Central memory CD8-positive, alpha-beta T cell (primary cell): Measurements from ENCODE around the gene MCOLN2.

Source experiments
- ATAC-seq: fragments of 150-1000 bp; cut with Tn5 transposase; replicated peaks from 2 replicates; pipeline ENCODE4 v1.10.0; 2022; ENCODE audit warnings: mild to moderate bottlenecking, moderate FRiP score, moderate number of reproducible peaks; ENCODE audit not compliant: poor library complexity, severe bottlenecking; ENCODE audit errors: extremely low read depth
- DNase-seq, 2 donors: peaks; one replicate each; pipeline ENCODE4 v3.0.0; 2021; ENCODE audit warnings: low spot score in 2 of 2
- H3K27ac Mint-ChIP-seq: one replicate; pipeline ENCODE4 v1.8.0; 2022; ENCODE audit warnings: low read depth, mild to moderate bottlenecking, moderate library complexity, mixed read lengths
- H3K27me3 Mint-ChIP-seq: one replicate; pipeline ENCODE4 v1.8.0; 2022; ENCODE audit warnings: mixed read lengths
- H3K36me3 Mint-ChIP-seq: one replicate; pipeline ENCODE4 v1.8.0; 2022; ENCODE audit warnings: mild to moderate bottlenecking, moderate library complexity, mixed read lengths; ENCODE audit not compliant: insufficient read depth
- H3K4me1 Mint-ChIP-seq: one replicate; pipeline ENCODE4 v1.8.0; 2022; ENCODE audit warnings: mixed read lengths
- H3K4me3 Mint-ChIP-seq: one replicate; pipeline ENCODE4 v1.8.0; 2022; ENCODE audit warnings: mild to moderate bottlenecking, moderate library complexity, mixed read lengths
- H3K9me3 Mint-ChIP-seq: one replicate; pipeline ENCODE4 v1.8.0; 2022; ENCODE audit warnings: mixed read lengths

The MCOLN2 gene

DNA sequence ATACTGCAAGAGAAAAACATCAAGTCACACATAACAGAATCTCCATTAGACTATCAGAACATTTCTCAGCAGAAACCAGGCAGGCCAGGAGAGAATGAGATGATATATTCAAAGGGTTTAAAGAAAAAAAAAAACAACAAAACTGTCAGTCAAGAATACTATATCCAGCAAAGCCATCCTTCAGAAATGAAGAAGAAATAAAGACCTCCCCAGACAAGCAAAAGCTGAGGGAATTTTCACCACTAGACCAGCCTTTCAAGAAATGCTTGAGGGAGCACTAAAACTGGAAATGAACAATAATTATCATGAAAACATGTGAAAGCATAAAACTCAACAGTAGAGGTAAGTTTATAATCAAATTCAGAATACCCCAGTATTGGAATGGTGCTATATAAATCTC, 47.2 kb downstream of the MCOLN2 start:
- Mint-ChIP-seq H3K27ac (peak overlapping the region; percentile 29), H3K4me1 (peaks cover 12% of the 10 kb centered on the region), H3K36me3 (peaks cover 22% of the 10 kb centered on the region), H3K9me3 (no peaks in the 10 kb centered on the region), H3K27me3 (no peaks in the 10 kb centered on the region), H3K4me3 (no peak overlapping the region)
- ATAC-seq (no peak), DNase-seq (no peak)

- Mint-ChIP-seq H3K27me3 (no peaks in the 10 kb centered on the region), H3K4me3 (no peak overlapping the region), H3K27ac (no peak overlapping the region), H3K36me3 (peaks cover 16% of the 10 kb centered on the region), H3K4me1 (peaks cover 12% of the 10 kb centered on the region), H3K9me3 (no peaks in the 10 kb centered on the region)
- ATAC-seq = no peak
- DNase-seq = no peak
These were observed 49.1 kb downstream of the MCOLN2 start for GRCh38 chr1:84947536-84948410.

DNA sequence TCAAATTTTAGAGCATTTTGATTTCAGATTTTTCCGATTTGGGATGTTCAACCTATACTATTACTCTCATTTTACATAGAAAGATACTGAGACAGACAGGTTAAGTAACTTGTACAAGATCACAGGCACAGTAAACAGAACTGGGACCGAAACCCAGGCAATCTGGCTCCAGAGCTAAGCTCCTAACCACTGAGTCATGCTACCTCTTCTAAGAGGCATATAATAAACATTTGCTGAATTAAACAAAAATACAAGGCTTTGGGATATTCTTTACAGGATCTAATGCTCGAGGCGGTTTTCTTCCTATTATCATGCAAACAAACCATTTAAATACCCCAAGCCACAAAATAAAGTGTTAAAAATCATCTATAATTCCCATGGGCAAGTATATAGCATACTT, 50.3 kb downstream of the MCOLN2 start:
- ATAC-seq = no peak
- no peak for DNase-seq

DNA sequence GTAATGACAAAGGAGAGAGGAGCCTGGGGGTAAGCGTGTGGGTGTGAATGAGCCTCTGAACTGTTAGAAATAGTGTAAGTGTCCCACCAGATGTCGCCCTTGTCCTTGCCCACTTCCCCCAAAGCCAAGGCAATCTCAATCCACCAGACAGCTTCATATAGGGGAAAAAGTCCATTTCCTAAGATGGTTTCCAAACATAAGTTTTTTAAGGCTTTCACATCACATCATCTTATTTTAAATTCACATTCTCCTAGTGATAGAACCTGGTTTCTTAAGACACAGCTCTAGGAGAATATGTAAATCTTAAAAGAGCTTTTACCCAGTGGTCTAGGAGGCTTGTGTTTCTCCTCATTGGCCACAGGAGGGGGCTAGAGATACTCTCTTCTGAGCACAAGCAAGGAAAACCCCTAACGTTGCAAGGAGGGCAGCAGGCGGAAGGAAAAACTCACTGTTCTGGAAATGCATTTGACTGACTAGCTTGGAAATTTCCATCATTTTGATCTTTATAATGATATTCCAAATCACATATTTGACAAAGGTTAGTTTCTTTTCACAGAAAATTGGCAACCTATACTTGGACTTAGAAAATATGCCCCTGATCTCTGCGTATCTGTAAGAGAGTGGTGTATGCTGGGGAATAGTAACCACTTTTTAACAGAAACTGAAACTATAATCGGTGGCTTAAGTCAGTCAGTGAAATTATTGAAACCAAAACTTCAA, 52.0 kb downstream of the MCOLN2 start:
- H3K36me3 Mint-ChIP-seq = peaks cover 13% of the 10 kb centered on the region
- no peaks in the 10 kb centered on the region for H3K27me3 Mint-ChIP-seq
- H3K9me3 Mint-ChIP-seq = no peaks in the 10 kb centered on the region
- ATAC-seq = peak; percentile 87
- peak; percentile 46 to 77 for DNase-seq
- H3K4me1 Mint-ChIP-seq = peaks cover 12% of the 10 kb centered on the region
- peak overlapping the region; percentile 76 for H3K4me3 Mint-ChIP-seq
- peak overlapping the region; percentile 93 for H3K27ac Mint-ChIP-seq

More for the DNA sequence above, 50.3 kb downstream of the MCOLN2 start:
- Mint-ChIP-seq H3K4me1 (peaks cover 12% of the 10 kb centered on the region), H3K36me3 (peaks cover 14% of the 10 kb centered on the region), H3K27ac (peak overlapping the region; percentile 93), H3K4me3 (no peak overlapping the region), H3K27me3 (no peaks in the 10 kb centered on the region), H3K9me3 (no peaks in the 10 kb centered on the region)

GRCh38 chr1:84941843-84942242, 55.1 kb downstream of the MCOLN2 start:
- DNase-seq = no peak
- Mint-ChIP-seq H3K9me3 (no peaks in the 10 kb centered on the region), H3K27ac (no peak overlapping the region), H3K4me1 (peaks cover 6% of the 10 kb centered on the region), H3K27me3 (no peaks in the 10 kb centered on the region), H3K4me3 (no peak overlapping the region), H3K36me3 (peaks cover 18% of the 10 kb centered on the region)
- ATAC-seq = no peak

- DNase-seq = no peak
- Mint-ChIP-seq H3K27ac (no peak overlapping the region), H3K4me3 (no peak overlapping the region), H3K36me3 (peaks cover 16% of the 10 kb centered on the region), H3K4me1 (peaks cover 6% of the 10 kb centered on the region), H3K27me3 (no peaks in the 10 kb centered on the region), H3K9me3 (no peaks in the 10 kb centered on the region)
- ATAC-seq = no peak
These were observed 56.4 kb downstream of the MCOLN2 start for GRCh38 chr1:84940481-84940880.

DNA sequence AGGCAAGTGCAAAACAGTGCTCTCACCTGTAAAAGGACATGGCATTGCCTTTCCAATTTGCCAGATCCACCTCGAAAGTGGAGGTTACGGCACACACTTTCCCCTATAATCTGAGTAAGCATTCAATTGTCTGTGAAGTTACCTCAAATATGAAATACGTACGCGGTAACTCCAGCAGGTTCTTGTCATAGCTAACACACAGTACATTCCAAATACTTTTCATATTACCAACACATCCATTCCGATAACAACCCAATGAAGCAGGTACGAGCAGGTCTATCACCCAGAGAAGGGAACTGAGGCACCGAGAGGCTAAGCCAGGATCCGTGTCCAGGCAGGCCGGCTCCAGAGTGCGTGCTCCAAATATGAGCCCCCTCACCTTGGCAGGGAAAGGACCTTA, 57.2 kb downstream of the MCOLN2 start:
- H3K27me3 Mint-ChIP-seq = no peaks in the 10 kb centered on the region
- H3K36me3 Mint-ChIP-seq = peaks cover 11% of the 10 kb centered on the region
- H3K9me3 Mint-ChIP-seq = no peaks in the 10 kb centered on the region
- no peak overlapping the region for H3K4me3 Mint-ChIP-seq
- DNase-seq (no peak), ATAC-seq (no peak)
- H3K27ac Mint-ChIP-seq = no peak overlapping the region
- peaks cover 6% of the 10 kb centered on the region for H3K4me1 Mint-ChIP-seq

- H3K4me1 Mint-ChIP-seq = peaks cover 6% of the 10 kb centered on the region
- no peak overlapping the region for H3K4me3 Mint-ChIP-seq
- H3K9me3 Mint-ChIP-seq = no peaks in the 10 kb centered on the region
- no peak for ATAC-seq
- H3K36me3 Mint-ChIP-seq = peaks cover 11% of the 10 kb centered on the region
- H3K27ac Mint-ChIP-seq = no peak overlapping the region
- no peak for DNase-seq
- H3K27me3 Mint-ChIP-seq = no peaks in the 10 kb centered on the region
These were observed 57.8 kb downstream of the MCOLN2 start for GRCh38 chr1:84939151-84939550.

- Mint-ChIP-seq H3K4me3 (no peak overlapping the region), H3K27ac (no peak overlapping the region), H3K4me1 (peaks cover 6% of the 10 kb centered on the region), H3K36me3 (peaks cover 11% of the 10 kb centered on the region), H3K9me3 (no peaks in the 10 kb centered on the region), H3K27me3 (no peaks in the 10 kb centered on the region)
- no peak for ATAC-seq
- peak; percentile 17 to 24 for DNase-seq
These were observed 60.6 kb downstream of the MCOLN2 start for GRCh38 chr1:84936116-84936810.

GRCh38 chr1:84933011-84933611, 63.8 kb downstream of the MCOLN2 start:
- H3K36me3 Mint-ChIP-seq = peaks cover 11% of the 10 kb centered on the region
- H3K4me3 Mint-ChIP-seq = no peak overlapping the region
- H3K4me1 Mint-ChIP-seq = peaks cover 6% of the 10 kb centered on the region
- no peak overlapping the region for H3K27ac Mint-ChIP-seq
- H3K27me3 Mint-ChIP-seq = no peaks in the 10 kb centered on the region
- no peak for ATAC-seq
- H3K9me3 Mint-ChIP-seq = no peaks in the 10 kb centered on the region
- no peak for DNase-seq

GRCh38 chr1:84930831-84931230, 66.1 kb downstream of the MCOLN2 start:
- Mint-ChIP-seq H3K9me3 (no peaks in the 10 kb centered on the region), H3K27ac (no peak overlapping the region), H3K36me3 (peaks cover 11% of the 10 kb centered on the region), H3K4me1 (no peaks in the 10 kb centered on the region), H3K4me3 (no peak overlapping the region), H3K27me3 (no peaks in the 10 kb centered on the region)
- ATAC-seq (no peak), DNase-seq (no peak)

DNA sequence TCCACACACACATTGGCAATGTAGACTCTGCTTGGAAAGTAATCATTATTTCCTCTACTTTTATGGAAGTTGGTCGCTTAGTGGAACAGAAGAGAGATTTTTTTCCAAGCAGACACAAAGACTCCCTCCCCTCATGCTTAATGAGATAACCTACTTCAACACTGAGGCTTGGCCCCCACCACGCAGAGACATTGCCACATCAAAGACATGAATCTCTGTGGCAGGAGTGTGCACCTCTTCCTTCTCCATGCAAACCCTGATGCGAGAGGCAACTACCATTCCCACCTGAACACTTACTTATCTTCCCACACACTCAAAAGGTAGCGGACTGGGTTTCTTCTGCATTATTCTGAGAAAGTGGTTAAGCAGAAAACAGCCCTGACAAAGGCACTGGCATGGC, 66.6 kb downstream of the MCOLN2 start:
- Mint-ChIP-seq H3K27ac (no peak overlapping the region), H3K4me3 (no peak overlapping the region), H3K27me3 (no peaks in the 10 kb centered on the region), H3K36me3 (peaks cover 11% of the 10 kb centered on the region), H3K9me3 (no peaks in the 10 kb centered on the region), H3K4me1 (no peaks in the 10 kb centered on the region)
- DNase-seq (no peak), ATAC-seq (no peak)
